Measurements from ENCODE around the gene SBNO2.

The SBNO2 gene

DNA sequence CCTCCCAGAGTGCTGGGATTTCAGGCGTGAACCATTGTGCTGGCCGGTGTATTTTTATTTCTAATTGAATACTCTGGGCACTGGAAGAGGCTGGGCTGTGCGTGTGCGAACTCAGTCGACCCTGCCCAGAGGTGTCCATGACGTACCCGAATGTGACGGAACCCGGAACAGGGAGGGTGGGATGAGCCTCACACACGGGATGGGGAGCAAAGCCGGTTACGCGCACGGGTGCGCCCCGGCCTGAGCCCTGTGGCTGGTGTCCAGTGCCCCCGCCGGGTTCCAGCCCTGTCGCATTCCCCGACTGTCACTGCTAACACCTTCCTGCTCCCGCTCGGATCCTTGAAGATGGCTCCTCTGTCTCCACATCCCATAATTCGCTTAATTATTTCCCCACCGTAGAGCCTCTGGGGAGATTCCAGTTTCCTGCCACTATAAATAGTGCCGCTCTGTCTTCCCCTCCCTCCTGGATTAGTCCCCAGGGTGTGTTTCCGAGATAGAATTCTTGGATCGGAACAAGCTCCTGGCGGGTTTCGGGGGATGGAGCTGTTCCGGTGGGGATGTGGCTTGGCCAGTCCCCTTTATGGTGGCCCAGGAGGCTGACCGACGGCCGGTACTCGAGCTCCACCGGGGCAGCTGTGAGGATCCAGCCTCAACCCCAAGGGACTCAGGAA, 22.0 kb downstream of the SBNO2 start:
- DNase-seq = no peak

DNA sequence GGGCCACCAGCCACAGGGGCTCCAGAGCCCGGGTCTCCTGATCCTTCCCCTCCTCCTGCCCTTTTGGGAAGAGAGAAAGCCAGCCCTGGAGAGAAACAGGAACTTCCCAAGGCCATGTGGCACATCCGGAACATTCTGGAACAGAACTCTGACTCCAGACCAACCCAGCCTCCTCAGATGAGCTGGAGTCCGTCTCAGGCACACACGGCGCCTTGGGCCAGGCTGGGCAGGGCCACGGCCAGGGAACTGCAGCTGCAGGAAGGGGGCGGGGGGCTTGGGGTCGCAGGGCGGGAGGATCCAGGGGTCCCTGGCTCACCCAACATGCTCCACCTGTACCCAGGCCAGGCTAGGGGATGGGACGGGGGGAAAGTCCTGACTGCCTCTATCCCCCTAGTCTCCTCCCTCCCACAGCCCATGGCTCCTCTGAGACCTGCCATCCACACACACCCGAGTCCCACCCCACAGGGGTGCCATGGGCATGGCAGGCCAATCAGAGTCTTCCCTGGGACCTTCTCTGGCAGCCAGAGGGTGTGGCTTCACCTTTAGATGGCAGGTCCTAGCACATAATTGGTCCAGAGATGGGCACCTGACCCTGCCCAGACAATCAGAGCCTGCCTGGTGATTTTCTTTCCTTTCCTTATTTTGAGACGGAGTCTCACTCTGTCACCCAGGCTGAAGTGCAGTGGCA, 22.9 kb downstream of the SBNO2 start:
- no peak for DNase-seq

DNA sequence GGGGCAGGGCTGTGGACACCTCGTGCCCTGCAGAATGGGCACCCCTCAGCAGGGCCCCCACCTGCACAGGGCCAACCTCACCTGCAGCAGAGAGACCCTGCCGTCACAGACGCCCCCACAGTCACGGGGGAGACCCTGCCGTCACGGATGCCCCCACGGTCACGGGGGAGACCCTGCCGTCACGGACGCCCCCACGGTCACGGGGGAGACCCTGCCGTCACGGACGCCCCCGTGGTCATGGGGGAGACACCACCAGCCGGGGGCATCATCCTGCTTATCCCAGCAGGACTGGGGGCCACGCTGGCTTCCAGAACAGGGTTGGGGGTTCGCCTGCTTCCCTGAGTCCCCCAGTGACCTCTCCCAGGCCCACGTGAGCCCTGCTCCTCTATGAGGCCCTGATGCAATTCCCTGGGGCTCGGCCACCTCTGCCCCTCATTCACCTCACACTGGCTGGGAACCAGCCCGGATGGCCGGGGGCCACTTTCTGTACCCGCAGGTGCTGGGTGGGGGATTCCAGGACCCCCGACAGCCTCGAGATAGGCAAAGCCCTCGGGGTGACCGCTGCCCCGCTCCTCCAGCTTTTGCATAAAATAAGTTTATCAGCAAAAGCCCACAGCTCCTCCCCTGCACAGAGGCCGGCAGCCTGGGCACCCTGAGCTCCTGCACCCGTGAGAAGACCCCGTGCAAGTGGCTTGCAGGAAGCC, 23.6 kb downstream of the SBNO2 start:
- no peak for DNase-seq

DNA sequence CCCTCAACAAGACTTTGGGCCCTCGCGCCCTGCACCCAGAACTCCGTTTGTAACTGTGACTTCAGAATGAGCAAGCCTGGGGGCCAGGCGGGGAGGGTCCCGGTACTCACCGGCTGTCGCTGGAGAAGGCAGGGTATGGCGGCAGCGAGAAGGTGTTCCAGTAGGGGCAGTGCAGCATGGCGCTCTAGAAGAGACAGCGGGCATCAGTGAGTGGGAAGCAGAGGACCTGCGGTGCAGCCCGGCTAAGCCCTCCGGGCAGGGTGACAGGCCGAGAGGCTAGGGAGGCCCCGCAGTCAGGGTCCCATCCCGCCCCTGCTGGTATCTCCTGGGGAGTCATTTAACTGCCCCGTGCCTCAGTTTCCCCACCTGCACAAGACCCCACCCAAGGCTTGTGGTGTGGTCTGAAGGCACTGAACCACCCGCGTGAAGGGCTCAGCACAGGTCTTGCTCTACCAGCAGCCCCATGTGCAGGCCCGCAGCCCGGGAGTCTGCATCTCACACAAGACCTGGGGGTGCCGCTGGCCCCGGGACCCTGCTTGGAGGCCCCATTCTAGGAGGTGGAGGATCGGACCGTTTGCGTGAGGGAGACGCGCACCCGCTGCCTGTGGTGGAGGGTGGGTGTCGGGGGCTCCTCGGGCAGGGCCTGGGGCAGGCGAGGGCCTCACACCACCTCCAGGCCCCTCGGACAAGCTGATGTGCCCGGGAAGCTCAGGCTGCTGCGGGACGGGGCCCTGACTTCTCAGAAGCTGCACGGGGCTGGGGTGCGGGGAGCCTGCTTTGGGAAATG, 24.6 kb downstream of the SBNO2 start:
- no peak for DNase-seq

DNA sequence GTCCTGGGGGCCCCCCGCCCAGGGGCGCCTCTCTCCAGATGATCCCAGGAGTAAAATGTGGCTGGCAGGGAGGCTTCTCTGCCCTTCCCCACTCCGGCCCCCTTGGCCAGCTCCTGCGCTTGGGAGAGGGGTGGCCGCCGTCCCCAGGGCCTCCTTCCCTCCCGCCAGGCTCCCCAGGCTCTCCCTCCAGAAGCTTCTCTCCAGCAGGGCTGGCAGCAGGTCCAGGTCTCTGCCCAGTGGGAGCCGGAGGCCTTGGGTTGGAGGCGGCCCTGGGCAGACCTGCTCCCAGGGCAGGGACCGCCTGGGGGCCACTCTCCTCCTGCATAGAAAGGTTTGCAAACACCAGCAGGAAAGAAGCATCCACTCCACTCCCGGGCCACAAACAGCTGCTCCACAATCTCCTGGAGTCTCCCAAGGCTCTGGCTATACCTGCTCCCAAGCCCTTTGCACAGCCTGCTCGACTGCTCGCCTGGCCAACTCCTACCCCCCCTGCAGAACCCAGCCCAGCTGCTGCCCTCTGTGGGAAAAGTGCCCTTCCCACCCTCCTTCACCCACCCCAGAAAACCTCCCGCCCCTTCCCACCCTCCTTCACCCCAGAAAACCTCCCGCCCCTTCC, 26.0 kb downstream of the SBNO2 start:
- DNase-seq = no peak

DNA sequence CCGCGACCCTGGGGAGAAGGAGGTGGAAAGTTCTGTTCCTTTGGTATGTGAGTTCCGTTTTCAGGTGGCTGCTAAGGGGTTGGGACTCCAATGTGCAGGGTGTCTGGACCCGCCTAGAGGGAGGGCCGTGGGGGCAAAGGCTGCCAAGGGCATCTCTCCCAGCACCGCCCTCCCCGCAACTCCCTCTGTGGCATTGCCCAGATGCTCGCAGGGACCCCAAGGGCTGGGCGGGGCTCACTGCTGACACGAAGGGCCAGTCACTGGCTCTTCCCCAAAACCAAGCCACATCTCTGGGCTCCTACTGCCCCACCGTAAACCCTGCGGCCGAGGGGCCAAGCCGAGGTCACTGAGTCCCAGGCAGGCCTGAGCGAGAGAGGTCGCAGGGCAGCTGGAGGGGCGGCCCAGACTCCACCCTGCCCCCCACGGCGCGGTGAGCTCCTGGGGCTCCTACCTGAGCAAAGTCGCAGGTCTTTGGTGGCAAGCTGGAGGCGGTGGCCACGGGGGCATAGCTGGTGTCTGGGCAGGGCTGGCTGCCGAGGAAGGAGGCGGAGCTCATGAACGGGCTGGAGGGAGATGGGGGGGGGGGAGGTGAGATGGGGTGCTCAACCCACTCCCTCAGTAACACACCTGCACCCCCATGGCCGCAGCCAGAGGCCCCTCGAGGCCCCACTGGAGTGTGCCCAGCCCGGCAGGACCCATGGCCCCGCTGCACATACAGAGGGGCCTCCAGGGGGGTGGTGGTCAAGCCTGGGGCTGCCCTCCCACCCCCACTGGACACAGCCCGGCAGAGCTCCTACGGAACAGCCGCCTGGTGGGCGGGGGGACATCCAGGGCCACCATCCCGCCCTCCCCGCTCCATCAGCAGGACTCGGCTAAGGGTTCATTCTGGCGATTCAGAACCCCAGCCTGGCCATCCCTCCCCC, 26.9 kb downstream of the SBNO2 start:
- DNase-seq = no peak

DNA sequence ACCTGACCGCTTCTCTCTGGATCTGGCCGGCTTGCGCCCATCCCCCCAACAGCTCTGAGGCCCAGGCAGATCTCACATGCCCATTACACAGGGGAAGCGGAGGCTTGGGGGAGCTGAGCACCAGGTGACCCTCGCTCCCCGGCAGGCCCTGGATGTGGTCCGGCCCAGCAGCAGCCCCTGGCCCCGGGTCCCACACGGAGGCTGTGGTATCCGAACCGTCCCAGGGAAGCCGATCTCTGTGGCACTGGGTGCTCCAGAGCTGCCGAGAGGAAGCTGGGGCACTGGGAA, 27.7 kb downstream of the SBNO2 start:
- DNase-seq = no peak

DNA sequence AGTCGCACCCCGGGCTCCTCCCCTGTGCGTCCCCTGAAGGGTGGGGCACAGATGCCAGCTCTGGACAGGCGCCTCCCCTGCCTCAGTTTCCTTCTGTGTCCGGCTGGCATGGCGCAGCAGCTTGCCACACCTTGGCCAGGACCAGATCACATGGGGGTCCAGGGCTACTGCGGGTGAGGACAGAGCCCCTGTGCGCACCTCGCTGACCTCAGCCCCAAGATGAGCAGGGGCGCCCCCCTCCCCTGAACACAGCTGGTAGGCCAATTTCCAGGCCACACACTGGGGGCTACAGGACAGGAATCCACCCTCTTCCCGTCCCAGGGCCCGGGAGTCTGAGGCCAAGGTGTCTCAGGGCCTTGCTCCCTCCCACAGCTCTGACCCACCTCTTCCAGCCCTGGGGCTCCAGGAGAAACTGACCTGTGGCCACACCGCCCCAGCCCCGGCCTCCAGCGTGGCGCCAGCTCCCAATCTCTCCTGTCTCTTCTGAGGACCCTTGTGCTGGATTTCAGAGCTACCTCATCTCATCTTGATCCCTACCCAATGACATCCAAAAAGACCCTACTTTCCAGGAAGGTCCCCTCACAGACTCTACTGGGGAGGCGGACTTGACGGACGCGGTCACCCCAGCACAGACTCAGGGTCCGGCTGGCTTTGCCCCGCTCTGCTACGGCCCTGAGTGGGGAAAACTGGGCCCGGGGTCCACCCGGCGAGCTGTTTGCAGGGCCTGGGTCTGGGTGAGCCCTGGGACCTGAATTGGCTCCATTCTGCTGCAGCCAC, 28.2 kb downstream of the SBNO2 start:
- no peak for DNase-seq

DNA sequence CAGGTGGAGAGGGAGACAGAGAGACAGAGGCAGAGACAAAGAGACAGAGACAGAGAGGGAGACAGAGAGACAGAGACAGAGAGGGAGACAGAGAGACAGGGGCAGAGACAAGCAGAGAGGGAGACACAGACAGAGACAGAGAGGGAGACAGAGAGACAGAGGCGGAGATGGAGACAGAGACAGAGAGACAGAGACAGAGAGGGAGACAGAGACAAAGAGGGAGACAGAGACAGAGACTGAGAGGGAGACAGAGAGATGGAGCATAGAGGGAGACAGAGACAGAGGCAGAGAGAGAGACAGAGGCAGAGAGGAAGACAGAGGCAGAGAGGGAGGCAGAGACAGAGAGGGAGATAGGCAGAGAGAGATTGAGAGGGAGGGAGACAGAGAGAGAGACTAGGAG, 29.3 kb downstream of the SBNO2 start:
- no peak for DNase-seq

DNA sequence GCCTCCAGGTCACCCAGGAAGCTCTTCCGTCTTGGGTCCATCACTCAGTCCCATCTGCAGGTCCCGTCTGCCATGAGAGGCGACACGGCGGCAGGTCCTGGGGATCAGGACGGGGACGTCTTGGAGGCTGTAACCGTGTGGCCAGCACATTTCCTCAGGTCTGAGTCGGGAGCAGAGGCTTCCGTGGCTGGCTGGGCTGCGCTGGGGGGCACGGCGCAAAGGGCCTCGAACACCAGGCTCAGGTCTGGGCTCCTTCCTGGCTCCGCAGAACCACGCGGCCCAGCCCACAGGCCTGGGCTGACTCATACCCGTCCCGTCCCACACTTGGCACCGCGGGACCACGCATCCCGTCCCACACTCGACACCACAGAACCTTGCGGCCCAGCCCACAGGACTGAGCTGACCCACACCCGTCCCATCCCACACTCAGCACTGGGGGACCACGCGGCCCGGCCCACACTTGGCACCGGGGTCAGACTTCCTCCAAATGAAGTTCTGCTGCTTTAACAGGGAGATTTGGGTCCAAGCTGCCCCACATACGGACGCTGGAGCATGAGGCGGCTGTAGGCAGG, 30.2 kb downstream of the SBNO2 start:
- DNase-seq = no peak

DNA sequence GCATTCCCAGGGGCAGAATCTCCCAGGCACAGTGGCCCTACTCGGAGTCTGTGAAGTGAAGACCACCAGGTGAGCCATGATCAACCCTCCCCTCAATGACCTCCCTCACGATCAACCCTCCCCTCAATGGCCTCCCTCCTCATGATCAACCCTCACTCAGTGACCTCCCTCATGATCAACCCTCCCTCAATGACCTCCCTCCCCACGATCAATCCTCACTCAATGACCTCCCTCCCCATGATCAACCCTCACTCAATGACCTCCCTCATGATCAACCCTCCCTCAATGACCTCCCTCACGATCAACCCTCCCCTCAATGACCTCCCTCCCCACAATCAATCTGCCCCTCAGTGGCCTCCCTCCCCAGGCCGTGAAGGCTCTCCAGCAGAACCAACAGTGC, 32.1 kb downstream of the SBNO2 start:
- DNase-seq = no peak

DNA sequence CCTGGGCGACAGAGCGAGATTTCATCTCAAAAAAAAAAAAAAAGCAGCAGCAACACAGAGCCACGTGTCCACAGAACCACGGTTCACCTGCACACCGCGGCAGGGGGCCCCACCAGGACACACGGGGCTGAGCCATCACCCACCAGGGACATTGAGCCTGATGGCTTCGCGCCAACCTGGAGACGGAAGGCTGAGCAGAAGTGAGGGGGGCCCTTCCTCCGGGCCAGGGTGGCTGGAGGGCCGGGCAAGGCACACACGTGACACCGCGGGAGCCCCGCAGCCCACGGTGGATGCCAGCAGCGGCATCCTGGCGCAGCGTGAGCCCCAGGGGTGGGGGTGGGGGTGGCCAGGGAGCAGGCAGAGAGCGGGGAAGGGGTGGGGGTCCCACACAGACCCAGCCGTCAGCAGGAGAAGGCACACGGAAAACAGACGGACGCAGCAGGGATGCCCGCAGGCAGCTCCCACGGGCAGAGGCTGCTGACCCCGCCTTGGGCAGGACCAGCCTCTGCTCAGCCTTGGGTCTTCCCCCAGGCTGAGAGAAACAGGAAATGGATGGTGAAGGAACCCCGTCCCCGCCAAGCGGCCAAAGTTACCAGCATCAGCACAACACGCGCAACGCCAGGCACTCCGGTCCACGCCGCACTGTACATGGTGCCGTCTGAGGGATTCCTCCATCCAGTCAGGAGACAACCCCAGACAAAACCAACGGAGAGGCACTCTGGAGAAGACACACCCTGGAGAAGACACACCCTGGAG, 33.6 kb downstream of the SBNO2 start:
- no peak for DNase-seq

DNA sequence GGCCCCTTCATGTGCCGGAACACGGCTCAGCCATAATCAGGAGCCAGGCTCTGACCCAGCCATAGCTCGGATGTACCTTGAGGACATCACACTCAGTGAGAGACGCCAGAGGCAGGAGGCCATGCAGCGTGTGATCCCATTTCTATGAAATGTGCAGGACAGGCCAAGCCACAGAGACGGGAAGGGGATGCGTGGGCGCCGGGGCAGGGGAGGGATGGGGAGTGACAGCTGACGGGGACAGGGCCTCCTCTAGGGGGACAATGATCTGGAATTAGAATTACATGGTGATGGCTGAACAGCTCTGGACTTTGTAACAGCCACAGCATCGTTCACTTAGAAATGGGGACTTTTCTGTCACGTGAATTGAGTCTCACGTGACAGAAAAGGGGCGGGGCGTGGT, 34.9 kb downstream of the SBNO2 start:
- DNase-seq = no peak

DNA sequence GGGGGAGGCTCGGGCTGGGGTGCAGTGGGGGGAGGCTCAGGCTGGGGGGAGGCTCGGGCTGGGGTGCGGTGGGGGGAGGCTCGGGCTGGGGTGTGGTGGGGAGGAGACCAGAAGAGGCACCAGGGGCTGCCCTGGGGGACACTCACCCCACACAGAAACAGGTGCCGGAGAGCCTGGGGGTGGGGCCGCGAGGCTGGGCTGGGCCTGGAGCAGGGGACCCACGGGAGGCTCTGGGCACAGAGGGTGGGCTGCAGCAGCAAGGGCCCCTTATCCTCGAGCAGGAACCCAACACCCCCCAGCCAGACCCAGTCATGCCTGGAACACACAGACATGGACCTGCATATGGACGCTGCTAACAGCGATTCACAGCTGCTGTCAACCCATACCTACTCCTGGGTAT, 35.9 kb downstream of the SBNO2 start:
- DNase-seq = no peak

DNA sequence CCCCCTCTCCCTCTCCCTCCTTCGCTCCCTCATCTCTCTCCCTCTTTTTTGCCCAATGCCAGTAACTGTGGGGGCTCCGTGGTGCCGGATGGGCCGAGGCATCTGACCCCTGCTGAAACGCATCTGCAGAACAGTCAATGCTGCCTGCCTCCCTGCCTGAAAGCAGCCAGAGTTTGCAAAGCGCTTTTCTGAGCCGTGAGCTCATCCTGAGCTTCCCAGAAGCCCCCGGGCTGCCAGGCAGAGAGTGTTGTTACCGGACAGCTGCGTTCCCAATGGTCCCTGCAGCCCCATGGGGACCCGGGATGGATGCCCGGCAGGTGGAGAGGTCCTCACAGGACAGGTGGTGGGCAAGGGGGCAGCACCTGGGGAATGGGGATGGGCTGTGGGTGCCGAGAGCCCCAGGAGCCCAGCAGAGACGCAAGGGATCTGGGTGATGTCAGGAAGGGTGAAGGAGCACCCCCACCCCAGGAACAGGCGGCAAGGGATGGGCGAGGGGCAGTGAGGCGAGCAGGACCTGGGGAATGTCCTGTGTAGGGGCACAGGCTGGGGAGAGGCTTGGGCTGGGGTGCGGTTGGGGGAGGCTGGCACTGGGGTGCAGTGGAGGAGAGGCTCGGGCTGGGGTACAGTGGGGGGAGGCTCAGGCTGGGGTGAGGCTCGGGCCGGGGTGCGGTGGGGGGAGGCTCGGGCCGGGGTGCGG, 37.3 kb downstream of the SBNO2 start:
- DNase-seq = no peak

DNA sequence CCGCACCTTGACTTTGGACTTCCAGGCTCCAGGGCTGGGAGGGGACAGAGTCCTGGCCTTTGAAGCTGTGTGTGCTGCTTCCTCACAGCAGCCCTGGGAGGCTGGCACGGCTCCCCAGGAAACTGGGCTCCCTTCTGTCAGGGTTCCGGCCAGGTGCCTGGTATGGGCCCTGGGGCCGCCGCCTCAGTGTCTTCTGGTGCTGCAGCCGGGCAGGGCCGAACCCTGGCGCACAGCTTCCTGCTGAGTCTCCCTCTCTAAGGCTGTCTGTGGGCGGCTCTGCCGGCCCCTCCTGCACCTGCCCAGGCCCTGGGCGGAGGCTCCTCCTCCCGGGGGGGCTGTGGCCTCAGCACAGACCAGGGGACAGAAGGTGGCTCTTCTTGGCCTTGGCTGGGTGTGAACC, 37.9 kb downstream of the SBNO2 start:
- no peak for DNase-seq

DNA sequence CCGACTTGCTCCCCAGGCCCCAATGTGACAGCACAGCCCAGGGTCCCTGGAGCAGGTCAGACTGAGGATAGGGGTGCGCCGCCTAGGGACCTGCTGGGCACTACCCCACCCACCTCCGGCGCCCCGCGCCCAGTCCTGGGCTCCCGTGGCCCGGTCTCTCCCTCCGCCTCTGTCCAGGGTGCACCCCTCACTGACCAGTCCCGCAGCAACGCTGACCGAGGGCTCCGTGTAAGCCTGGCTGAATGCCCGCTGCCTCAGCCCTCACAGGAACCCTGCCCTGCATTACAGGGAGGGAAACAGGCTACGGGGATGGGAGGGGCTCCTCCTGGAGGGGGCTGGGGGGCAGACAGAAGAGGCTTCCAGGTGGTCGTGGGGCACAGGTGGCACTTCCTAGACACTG, 38.6 kb downstream of the SBNO2 start:
- DNase-seq = no peak

DNA sequence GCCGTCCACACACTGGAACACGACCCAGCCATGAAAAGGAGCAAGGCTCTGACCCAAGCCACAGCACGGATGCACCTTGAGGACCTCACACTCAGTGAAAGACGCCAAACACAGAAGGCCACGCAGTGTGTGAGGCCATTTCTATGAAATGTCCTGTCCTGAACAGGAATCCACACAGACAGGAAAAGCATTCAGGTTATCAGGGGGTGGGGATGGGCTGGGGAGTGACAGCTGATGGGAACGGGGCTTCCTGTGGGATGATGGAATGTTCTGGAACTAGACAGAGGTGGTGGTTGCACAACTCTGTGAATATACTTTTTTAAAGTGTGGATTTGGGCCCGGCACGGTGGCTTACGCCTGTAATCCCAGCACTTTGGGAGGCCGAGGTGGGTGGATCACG, 39.6 kb downstream of the SBNO2 start:
- DNase-seq = no peak

DNA sequence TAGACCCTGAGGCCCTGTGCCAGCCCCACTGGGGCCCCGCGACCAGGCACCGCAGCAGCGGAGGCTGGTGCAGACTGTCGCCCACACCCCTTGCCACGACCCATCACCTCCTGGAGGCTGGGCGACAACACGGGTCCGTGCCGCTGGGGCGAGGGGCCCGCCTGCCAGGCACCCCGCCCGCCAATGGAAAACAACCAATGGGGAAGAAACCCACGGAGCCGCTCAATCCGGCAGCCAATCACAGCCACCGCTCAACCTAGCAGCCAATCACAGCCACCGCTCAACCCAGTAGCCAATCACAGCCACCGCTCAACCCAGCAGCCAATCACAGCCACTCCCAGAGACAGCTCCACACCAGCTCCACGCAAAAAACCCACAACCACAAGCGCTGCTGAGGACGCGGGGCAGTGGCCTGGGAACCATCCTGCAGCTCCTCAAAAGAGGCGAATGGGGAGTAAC, 40.6 kb downstream of the SBNO2 start:
- peak; percentile 84 for DNase-seq

Measured in central memory CD4-positive, alpha-beta T cell (primary cell).